NCI-H2171 (cell line): ENCODE measurements around the gene ATP6V1F.

Source experiments
- DNase-seq: peaks from one replicate; lab custom pipeline; 2025; lab: John Stamatoyannopoulos, UW

ATP6V1F gene

GRCh38 chr7:128835790-128836641 is 26.6 kb upstream of the ATP6V1F start:
- no peak for DNase-seq

- no peak for DNase-seq
Observed at GRCh38 chr7:128836729-128837348, 25.8 kb upstream of the ATP6V1F start.

GRCh38 chr7:128837521-128837921 is 25.1 kb upstream of the ATP6V1F start:
- no peak for DNase-seq

GRCh38 chr7:128838109-128838779 is 24.4 kb upstream of the ATP6V1F start:
- DNase-seq: no peak

- no peak for DNase-seq
Observed at GRCh38 chr7:128838981-128839731, 23.5 kb upstream of the ATP6V1F start.

GRCh38 chr7:128839751-128840177 is 22.9 kb upstream of the ATP6V1F start:
- DNase-seq: no peak

- DNase-seq: no peak
Observed at GRCh38 chr7:128840326-128841170, 22.1 kb upstream of the ATP6V1F start.

GRCh38 chr7:128841171-128841690 is 21.4 kb upstream of the ATP6V1F start:
- DNase-seq: no peak

- no peak for DNase-seq
Observed at GRCh38 chr7:128841921-128842673, 20.6 kb upstream of the ATP6V1F start.

- no peak for DNase-seq
Observed at GRCh38 chr7:128842674-128843641, 19.7 kb upstream of the ATP6V1F start.

- no peak for DNase-seq
Observed at GRCh38 chr7:128843938-128844621, 18.6 kb upstream of the ATP6V1F start.

- DNase-seq: no peak
Observed at GRCh38 chr7:128844777-128845311, 17.8 kb upstream of the ATP6V1F start.

- no peak for DNase-seq
Observed at GRCh38 chr7:128845475-128845874, 17.2 kb upstream of the ATP6V1F start.

- DNase-seq: no peak
Observed at GRCh38 chr7:128845987-128846386, 16.7 kb upstream of the ATP6V1F start.

GRCh38 chr7:128846781-128847444 is 15.7 kb upstream of the ATP6V1F start:
- no peak for DNase-seq

GRCh38 chr7:128847721-128848211 is 14.9 kb upstream of the ATP6V1F start:
- no peak for DNase-seq
